Measurements from ENCODE around the gene TMEM106C. TPM values are rescaled to one million over a fixed set of nuclear protein-coding genes. Genes with fewer than 3 reads are reported as not detected.
A peak's percentile ranks its signal among the peaks of the same experiment; 100 is the strongest.

The TMEM106C gene
- total RNA-seq, 4 donors from 2014 or later: 52.9 to 112 (median 79.1) TPM

GRCh38 chr12:47980779-47981495 lies 17.5 kb downstream of the TMEM106C start:
- Histone ChIP-seq H3K4me3 (replicated peaks in 1 of 3) (no peak overlapping the region), H3K27me3 (no peaks in the 10 kb centered on the region), H3K4me1 (peaks cover 0 to 4% of the 10 kb centered on the region in 2 donors), H3K27ac (no peak overlapping the region), H3K36me3 (no peaks in the 10 kb centered on the region), H3K9me3 (no peaks in the 10 kb centered on the region)
- DNase-seq: no peak
- intact Hi-C loops (cut with DNase I): no loop called here
- 58 to 77% methylated on average over 6 to 13 of the region's 17 CpGs for WGBS, 2 donors
- TF ChIP-seq CTCF (IDR thresholded peaks at IDR 0.05) (no peak), POLR2A (IDR thresholded peaks at IDR 0.05) (no peak)

GRCh38 chr12:47981496-47982260 lies 18.3 kb downstream of the TMEM106C start:
- H3K27ac ChIP-seq: no peak overlapping the region
- intact Hi-C loops (cut with DNase I): no loop called here

DNA sequence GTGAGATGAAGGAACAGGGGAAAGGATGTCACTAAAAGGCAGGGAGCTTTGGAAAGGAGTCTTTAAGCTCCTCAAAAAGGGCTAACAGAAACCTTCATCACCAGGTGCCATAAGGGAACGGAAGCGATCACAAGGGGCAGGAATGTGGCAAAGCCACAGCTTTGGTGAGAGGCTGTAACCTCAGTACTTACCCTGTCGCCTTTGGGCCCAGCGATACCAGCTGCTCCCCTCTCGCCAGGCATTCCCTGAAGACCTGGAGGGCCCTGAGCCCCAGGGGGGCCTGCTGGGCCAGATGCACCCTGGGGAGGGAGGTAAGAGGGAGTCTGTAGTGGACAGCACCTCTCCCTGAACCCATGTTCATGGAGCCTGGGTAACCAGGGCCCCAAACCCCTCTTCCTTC lies 18.9 kb downstream of the TMEM106C start:
- WGBS, 2 donors: 75 to 84% methylated on average over 5 of the region's 5 CpGs
- Histone ChIP-seq H3K4me1 (peaks cover 0 to 4% of the 10 kb centered on the region in 2 donors), H3K27ac (no peak overlapping the region), H3K9me3 (no peaks in the 10 kb centered on the region), H3K36me3 (no peaks in the 10 kb centered on the region), H3K27me3 (no peaks in the 10 kb centered on the region), H3K4me3 (replicated peaks in 1 of 3) (no peak overlapping the region)
- no peak for TF ChIP-seq CTCF (IDR thresholded peaks at IDR 0.05)
- DNase-seq: no peak
- intact Hi-C loops (cut with DNase I): no loop called here

More at GRCh38 chr12:47981496-47982260, 18.3 kb downstream of the TMEM106C start:
- Histone ChIP-seq H3K4me1 (peaks cover 0 to 4% of the 10 kb centered on the region in 2 donors), H3K27me3 (no peaks in the 10 kb centered on the region), H3K4me3 (replicated peaks in 1 of 3) (no peak overlapping the region), H3K36me3 (no peaks in the 10 kb centered on the region), H3K9me3 (no peaks in the 10 kb centered on the region)
- peak in 1 of 2 donors; percentile 14 for DNase-seq
- WGBS, 2 donors: 40 to 52% methylated on average over 18 to 19 of the region's 20 CpGs
- TF ChIP-seq CTCF (IDR thresholded peaks at IDR 0.05): no peak
- no peak for TF ChIP-seq POLR2A (IDR thresholded peaks at IDR 0.05)

DNA sequence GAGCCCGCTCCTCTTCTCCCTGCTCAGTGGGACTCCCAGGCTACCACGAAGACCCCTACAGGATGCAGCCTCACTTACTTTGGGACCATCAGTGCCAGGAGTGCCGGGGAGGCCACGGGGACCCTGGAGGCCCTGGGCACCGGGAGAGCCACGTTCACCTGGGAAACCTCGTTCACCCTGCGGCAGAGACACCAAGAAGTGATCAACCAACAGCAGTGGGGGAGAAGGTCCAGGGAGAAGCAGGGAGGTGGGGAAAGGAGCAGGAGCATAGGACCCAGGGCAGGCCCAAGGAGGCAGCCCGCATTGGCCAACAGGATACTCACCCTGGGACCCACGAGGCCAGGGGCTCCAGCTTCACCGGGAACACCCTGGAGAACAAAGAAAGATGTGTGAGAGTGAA lies 19.4 kb downstream of the TMEM106C start:
- no peaks in the 10 kb centered on the region for H3K36me3 ChIP-seq
- intact Hi-C loops (cut with DNase I): no loop called here
- no peak for DNase-seq
- no peaks in the 10 kb centered on the region for H3K27me3 ChIP-seq
- H3K4me1 ChIP-seq: peaks cover 0 to 4% of the 10 kb centered on the region in 2 donors
- H3K4me3 ChIP-seq (replicated peaks in 1 of 3): no peak overlapping the region
- H3K9me3 ChIP-seq: no peaks in the 10 kb centered on the region
- no peak for TF ChIP-seq CTCF (IDR thresholded peaks at IDR 0.05)
- TF ChIP-seq POLR2A (IDR thresholded peaks at IDR 0.05): no peak
- no peak overlapping the region for H3K27ac ChIP-seq
- WGBS, 2 donors: 87 to 91% methylated on average over 11 of the region's 11 CpGs

Measured in thyroid gland (tissue), 4 donors.